Activated T-helper 1 cell treated with anti-CD3 and anti-CD28 coated beads, Interleukin-12 subunit alpha, Interleukin-12 subunit beta, Interleukin-2, Interleukin-4 antibody, amounts not matched to agents 30 ng/mL and 10 ng/mL and 1 ng/mL, durations not matched to agents 14 hours and 24 hours and 36 hours (primary cell): ENCODE data around the gene SPEN. TPM values are rescaled to one million over a fixed set of nuclear protein-coding genes. Genes with fewer than 3 reads are reported as not detected.
"Not testable (repeated sequence)": the region's sequence is repeated elsewhere in the genome, so short reads cannot be mapped to it uniquely, and the experiment has no call there.

Experiments used
- DNase-seq: peaks from one replicate; pipeline ENCODE4 v3.0.0; 2021; ENCODE audit warnings: low spot score
- H3K27ac Mint-ChIP-seq: one replicate; pipeline ENCODE4 v1.8.0; 2021; ENCODE audit warnings: mild to moderate bottlenecking, mixed read lengths
- H3K27me3 Mint-ChIP-seq: one replicate; pipeline ENCODE4 v1.8.0; 2022; ENCODE audit warnings: mild to moderate bottlenecking, moderate library complexity, mixed read lengths; ENCODE audit not compliant: insufficient read depth
- H3K36me3 Mint-ChIP-seq: one replicate; pipeline ENCODE4 v1.8.0; 2021; ENCODE audit warnings: low read depth, mixed read lengths
- H3K4me1 Mint-ChIP-seq: one replicate; pipeline ENCODE4 v1.8.0; 2021; ENCODE audit warnings: low read depth, mixed read lengths
- H3K4me3 Mint-ChIP-seq: one replicate; pipeline ENCODE4 v1.8.0; 2021; ENCODE audit warnings: mild to moderate bottlenecking, moderate library complexity, mixed read lengths
- H3K9me3 Mint-ChIP-seq: one replicate; pipeline ENCODE4 v1.8.0; 2021; ENCODE audit warnings: mixed read lengths
- intact Hi-C: fragments of 100-400 bp; cut with micrococcal nuclease; formaldehyde crosslinking; loops from one replicate; pipeline ENCODE4 v1.15.1; 2024
- total RNA-seq: library from RNA; stranded (reverse); gene quantifications from 2 replicates; pipeline ENCODE4 v1.2.3, GENCODE V29; 2022

SPEN gene
- total RNA-seq, 1 donor from 2014 or later, result 81.9 TPM

GRCh38 chr1:15902882-15903281 is 55.4 kb downstream of the SPEN start:
- DNase-seq, result no peak
- no peaks in the 10 kb centered on the region for H3K27me3 Mint-ChIP-seq
- H3K9me3 Mint-ChIP-seq, result no peaks in the 10 kb centered on the region
- no peak overlapping the region for H3K4me3 Mint-ChIP-seq
- no peak overlapping the region for H3K27ac Mint-ChIP-seq
- H3K36me3 Mint-ChIP-seq, result peaks cover 10% of the 10 kb centered on the region
- intact Hi-C loops, result no loop called here
- H3K4me1 Mint-ChIP-seq, result peaks cover 15% of the 10 kb centered on the region

- Mint-ChIP-seq H3K4me1 (peaks cover 5% of the 10 kb centered on the region), H3K9me3 (no peaks in the 10 kb centered on the region), H3K36me3 (peaks cover 25% of the 10 kb centered on the region), H3K27ac (no peak overlapping the region), H3K4me3 (no peak overlapping the region), H3K27me3 (no peaks in the 10 kb centered on the region)
- DNase-seq, result no peak
- intact Hi-C loops, result no loop called here
These were observed 61.1 kb downstream of the SPEN start for GRCh38 chr1:15908597-15908996.

- DNase-seq, result no peak
- intact Hi-C loops, result no loop called here
- H3K4me1 Mint-ChIP-seq, result peaks cover 12% of the 10 kb centered on the region
- no peaks in the 10 kb centered on the region for H3K27me3 Mint-ChIP-seq
- H3K9me3 Mint-ChIP-seq, result no peaks in the 10 kb centered on the region
- H3K4me3 Mint-ChIP-seq, result no peak overlapping the region
- H3K27ac Mint-ChIP-seq, result no peak overlapping the region
- peaks cover 29% of the 10 kb centered on the region for H3K36me3 Mint-ChIP-seq
These were observed 63.6 kb downstream of the SPEN start for GRCh38 chr1:15911141-15911540.

- DNase-seq, result no peak
- intact Hi-C loops, result no loop called here
- Mint-ChIP-seq H3K36me3 (peaks cover 33% of the 10 kb centered on the region), H3K4me3 (no peak overlapping the region), H3K27me3 (no peaks in the 10 kb centered on the region), H3K27ac (no peak overlapping the region), H3K9me3 (no peaks in the 10 kb centered on the region), H3K4me1 (peaks cover 20% of the 10 kb centered on the region)
These were observed 64.4 kb downstream of the SPEN start for GRCh38 chr1:15911927-15912326.

- DNase-seq, H3K27me3 Mint-ChIP-seq, H3K4me3 Mint-ChIP-seq, intact Hi-C loops, H3K9me3 Mint-ChIP-seq, H3K27ac Mint-ChIP-seq: not testable (repeated sequence)
- H3K36me3 Mint-ChIP-seq, result peaks cover 39% of the 10 kb centered on the region
- peaks cover 31% of the 10 kb centered on the region for H3K4me1 Mint-ChIP-seq
These were observed 66.1 kb downstream of the SPEN start for GRCh38 chr1:15913607-15914006.

GRCh38 chr1:15915991-15916390 is 68.5 kb downstream of the SPEN start:
- intact Hi-C loops, result loop anchor here (5.0 kb wide), 1 partner anchor 34 kb away; no protein-coding TSS in a partner anchor
- H3K4me3 Mint-ChIP-seq, result peak overlapping the region; percentile 56
- DNase-seq, result no peak
- H3K36me3 Mint-ChIP-seq, result peaks cover 47% of the 10 kb centered on the region
- H3K4me1 Mint-ChIP-seq, result peaks cover 42% of the 10 kb centered on the region
- H3K27me3 Mint-ChIP-seq, result no peaks in the 10 kb centered on the region
- H3K27ac Mint-ChIP-seq, result peak overlapping the region; percentile 50
- H3K9me3 Mint-ChIP-seq, result no peaks in the 10 kb centered on the region

- intact Hi-C loops, result loop anchor here (5.0 kb wide), 1 partner anchor 34 kb away; no protein-coding TSS in a partner anchor
- no peaks in the 10 kb centered on the region for H3K9me3 Mint-ChIP-seq
- no peaks in the 10 kb centered on the region for H3K27me3 Mint-ChIP-seq
- peaks cover 45% of the 10 kb centered on the region for H3K4me1 Mint-ChIP-seq
- H3K4me3 Mint-ChIP-seq, result peak overlapping the region; percentile 56
- no peak for DNase-seq
- H3K27ac Mint-ChIP-seq, result peak overlapping the region; percentile 78
- peaks cover 47% of the 10 kb centered on the region for H3K36me3 Mint-ChIP-seq
These were observed 68.9 kb downstream of the SPEN start for GRCh38 chr1:15916417-15916816.

GRCh38 chr1:15916916-15917315 is 69.4 kb downstream of the SPEN start:
- H3K4me3 Mint-ChIP-seq, result peak overlapping the region; percentile 56
- no peak overlapping the region for H3K27ac Mint-ChIP-seq
- no peaks in the 10 kb centered on the region for H3K27me3 Mint-ChIP-seq
- no peaks in the 10 kb centered on the region for H3K9me3 Mint-ChIP-seq
- intact Hi-C loops, result loop anchor here (5.0 kb wide), 1 partner anchor 35 kb away; no protein-coding TSS in a partner anchor
- H3K4me1 Mint-ChIP-seq, result peaks cover 47% of the 10 kb centered on the region
- H3K36me3 Mint-ChIP-seq, result peaks cover 49% of the 10 kb centered on the region
- DNase-seq, result no peak

- Mint-ChIP-seq H3K36me3 (peaks cover 50% of the 10 kb centered on the region), H3K27me3 (no peaks in the 10 kb centered on the region), H3K4me3 (peak overlapping the region; percentile 44), H3K4me1 (peaks cover 42% of the 10 kb centered on the region), H3K27ac (peak overlapping the region; percentile 42), H3K9me3 (no peaks in the 10 kb centered on the region)
- intact Hi-C loops, result loop anchor here (1.0 to 5.0 kb wide), 6 partner anchors 30 to 104 kb away; partner anchors contain the start of gene SPEN
- peak; percentile 60 for DNase-seq
These were observed 71.6 kb downstream of the SPEN start for GRCh38 chr1:15918962-15919715.

- Mint-ChIP-seq H3K4me1 (peaks cover 20% of the 10 kb centered on the region), H3K4me3 (no peak overlapping the region), H3K27me3 (no peaks in the 10 kb centered on the region), H3K27ac (no peak overlapping the region), H3K36me3 (peaks cover 48% of the 10 kb centered on the region), H3K9me3 (no peaks in the 10 kb centered on the region)
- intact Hi-C loops, result no loop called here
- DNase-seq, result no peak
These were observed 75.7 kb downstream of the SPEN start for GRCh38 chr1:15923241-15923640.

- H3K36me3 Mint-ChIP-seq, result peaks cover 56% of the 10 kb centered on the region
- H3K9me3 Mint-ChIP-seq, H3K27me3 Mint-ChIP-seq, intact Hi-C loops, DNase-seq, H3K4me3 Mint-ChIP-seq, H3K4me1 Mint-ChIP-seq: not testable (repeated sequence)
- H3K27ac Mint-ChIP-seq, result peak overlapping the region; percentile 23
These were observed 78.9 kb downstream of the SPEN start for GRCh38 chr1:15926448-15926847.

GRCh38 chr1:15928971-15929965 is 81.8 kb downstream of the SPEN start:
- peaks cover 64% of the 10 kb centered on the region for H3K36me3 Mint-ChIP-seq
- H3K9me3 Mint-ChIP-seq, result no peaks in the 10 kb centered on the region
- H3K27me3 Mint-ChIP-seq, result no peaks in the 10 kb centered on the region
- peaks cover 5% of the 10 kb centered on the region for H3K4me1 Mint-ChIP-seq
- H3K4me3 Mint-ChIP-seq, result no peak overlapping the region
- DNase-seq, result no peak
- intact Hi-C loops, result no loop called here
- H3K27ac Mint-ChIP-seq, result peak overlapping the region; percentile 58

- peaks cover 5% of the 10 kb centered on the region for H3K4me1 Mint-ChIP-seq
- no peak for DNase-seq
- no peak overlapping the region for H3K4me3 Mint-ChIP-seq
- H3K27ac Mint-ChIP-seq, result no peak overlapping the region
- intact Hi-C loops, result no loop called here
- H3K27me3 Mint-ChIP-seq, result no peaks in the 10 kb centered on the region
- peaks cover 76% of the 10 kb centered on the region for H3K36me3 Mint-ChIP-seq
- H3K9me3 Mint-ChIP-seq, result no peaks in the 10 kb centered on the region
These were observed 83.9 kb downstream of the SPEN start for GRCh38 chr1:15931401-15931800.
